ENCODE results near the gene USP49. TPM values are rescaled to one million over a fixed set of nuclear protein-coding genes. Genes with fewer than 3 reads are reported as not detected.

Gene USP49
- total and polyA plus RNA-seq, 2 of the 13 experiments (the other 11 are each of a cell fraction or from before 2014, with no cell fraction given): 2.9 to 4.3 TPM

GRCh38 chr6:41917528-41917927 is 22.4 kb upstream of the USP49 start:
- intact Hi-C loops (cut with micrococcal nuclease; ENCODE audit: unreplicated experiment) (no loop called here), in situ Hi-C loops (cut with HindIII; ENCODE audit: extremely low pct_ligation_motif_present, low pct_unique_long_range_greater_than_20kb) (no loop called here)
- peak; percentile 92 for TF ChIP-seq NFE2L2 (IDR thresholded peaks at IDR 0.05; ENCODE audit: low read length)
- peak; percentile 84 for TF ChIP-seq MAFF (IDR thresholded peaks at IDR 0.05; ENCODE audit: low read depth, low read length)
- peak; percentile 89 to 90 for TF ChIP-seq MAFK (conservative IDR thresholded peaks at IDR 0.05 in 1 of 2, IDR thresholded peaks at IDR 0.05 in 1 of 2; ENCODE audit: low read length in 2 of 2)
- no peak for TF ChIP-seq SP2 (CRISPR knock-in tag; IDR thresholded peaks at IDR 0.05)
- H3K27me3 ChIP-seq (ENCODE audit: control insufficient read depth in 1 of 2, insufficient read depth in 2 of 2, low read length in 2 of 2): no peaks in the 10 kb centered on the region; a peak in 1 of 5 replicates
- no peak overlapping the region for H3K27ac ChIP-seq (ENCODE audit: extremely low read length, insufficient read depth, low read length)
- H3K79me2 ChIP-seq (ENCODE audit: insufficient read depth, low read length): peaks cover 43% of the 10 kb centered on the region
- H3K36me3 ChIP-seq (replicated peaks in 1 of 2; ENCODE audit: control insufficient read depth in 1 of 2, insufficient read depth in 2 of 2, low read length in 2 of 2): peaks cover 13 to 34% of the 10 kb centered on the region in 2 experiments
- CTCF ChIA-PET (ENCODE audit: low intra/inter-chr PET ratio, low total read pairs): no interaction called here
- POLR2A ChIA-PET: no interaction called here
- no peak overlapping the region for H3K4me2 ChIP-seq (ENCODE audit: low read depth, low read length)
- DNase-seq (ENCODE audit: low spot score) (no peak), FAIRE-seq (no peak), ATAC-seq (no peak)
- no peak overlapping the region for H3K4me3 ChIP-seq (replicated peaks in 1 of 3; ENCODE audit: insufficient read depth in 1 of 3, low read depth in 2 of 3, low read length in 3 of 3)
- H3K4me1 ChIP-seq (ENCODE audit: insufficient read depth, low read length): peaks cover 15% of the 10 kb centered on the region
- H3K9me3 ChIP-seq (ENCODE audit: low read length): no peaks in the 10 kb centered on the region
- no TSS peak for BruUV-seq (replicated peaks)
- H3K9ac ChIP-seq (ENCODE audit: insufficient read depth, low read depth, low read length): no peak overlapping the region
- 0 out of 2 replicates have a peak, but pooled peaks cover 4% of the 10 kb centered on the region for H4K20me1 ChIP-seq (ENCODE audit: insufficient read depth, low read length)
- no peak overlapping the region for H2AFZ ChIP-seq (ENCODE audit: low read length)
- WGBS (ENCODE audit: low lambda C conversion rate): 92% methylated on average over 4 of the region's 4 CpGs

GRCh38 chr6:41914869-41915530 is 19.8 kb upstream of the USP49 start:
- intact Hi-C loops (cut with micrococcal nuclease; ENCODE audit: unreplicated experiment) (no loop called here), in situ Hi-C loops (cut with HindIII; ENCODE audit: extremely low pct_ligation_motif_present, low pct_unique_long_range_greater_than_20kb) (no loop called here)
- DNase-seq (ENCODE audit: low spot score) (no peak), FAIRE-seq (no peak), ATAC-seq (no peak)
- H3K27me3 ChIP-seq (ENCODE audit: control insufficient read depth in 1 of 2, insufficient read depth in 2 of 2, low read length in 2 of 2): no peaks in the 10 kb centered on the region; a peak in 1 of 5 replicates
- H2AFZ ChIP-seq (ENCODE audit: low read length): no peak overlapping the region
- no peaks in the 10 kb centered on the region for H4K20me1 ChIP-seq (ENCODE audit: insufficient read depth, low read length)
- H3K79me2 ChIP-seq (ENCODE audit: insufficient read depth, low read length): peaks cover 24% of the 10 kb centered on the region
- peaks cover 11% of the 10 kb centered on the region for H3K4me1 ChIP-seq (ENCODE audit: insufficient read depth, low read length)
- no peak overlapping the region for H3K4me3 ChIP-seq (replicated peaks in 1 of 3; ENCODE audit: insufficient read depth in 1 of 3, low read depth in 2 of 3, low read length in 3 of 3)
- H3K9me3 ChIP-seq (ENCODE audit: low read length): no peaks in the 10 kb centered on the region
- WGBS (ENCODE audit: low lambda C conversion rate): 98% methylated on average over 4 of the region's 4 CpGs
- BruUV-seq (replicated peaks): no TSS peak
- no peak overlapping the region for H3K4me2 ChIP-seq (ENCODE audit: low read depth, low read length)
- ChIA-PET CTCF (ENCODE audit: low intra/inter-chr PET ratio, low total read pairs) (no interaction called here), POLR2A (interaction anchor here (1.0 kb wide), 1 partner anchor 10 kb away, joined by 4 read pairs; no protein-coding TSS in a partner anchor)
- no peak overlapping the region for H3K9ac ChIP-seq (ENCODE audit: insufficient read depth, low read depth, low read length)
- H3K36me3 ChIP-seq (replicated peaks in 1 of 2; ENCODE audit: control insufficient read depth in 1 of 2, insufficient read depth in 2 of 2, low read length in 2 of 2): peaks cover 17 to 48% of the 10 kb centered on the region in 2 experiments
- H3K27ac ChIP-seq (ENCODE audit: extremely low read length, insufficient read depth, low read length): no peak overlapping the region
- TF ChIP-seq MXI1 (IDR thresholded peaks at IDR 0.05; ENCODE audit: borderline replicate concordance, low read depth, low read length): no peak
- TF ChIP-seq ZNF674 (CRISPR knock-in tag; IDR thresholded peaks at IDR 0.05; ENCODE audit: low read depth): no peak
- no peak for TF ChIP-seq MZF1 (CRISPR knock-in tag; IDR thresholded peaks at IDR 0.05; ENCODE audit: borderline replicate concordance)
- no peak for TF ChIP-seq RELA (CRISPR knock-in tag; IDR thresholded peaks at IDR 0.05)
- TF ChIP-seq RARA (CRISPR knock-in tag; IDR thresholded peaks at IDR 0.05): no peak
- no peak for TF ChIP-seq ZNF776 (CRISPR knock-in tag; IDR thresholded peaks at IDR 0.05)
- TF ChIP-seq, protein P1, sequence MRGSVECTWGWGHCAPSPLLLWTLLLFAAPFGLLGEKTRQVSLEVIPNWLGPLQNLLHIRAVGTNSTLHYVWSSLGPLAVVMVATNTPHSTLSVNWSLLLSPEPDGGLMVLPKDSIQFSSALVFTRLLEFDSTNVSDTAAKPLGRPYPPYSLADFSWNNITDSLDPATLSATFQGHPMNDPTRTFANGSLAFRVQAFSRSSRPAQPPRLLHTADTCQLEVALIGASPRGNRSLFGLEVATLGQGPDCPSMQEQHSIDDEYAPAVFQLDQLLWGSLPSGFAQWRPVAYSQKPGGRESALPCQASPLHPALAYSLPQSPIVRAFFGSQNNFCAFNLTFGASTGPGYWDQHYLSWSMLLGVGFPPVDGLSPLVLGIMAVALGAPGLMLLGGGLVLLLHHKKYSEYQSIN (CRISPR knock-in tag; IDR thresholded peaks at IDR 0.05; ENCODE audit: borderline replicate concordance): no peak
- no peak for TF ChIP-seq ZNF614 (CRISPR knock-in tag; IDR thresholded peaks at IDR 0.05; ENCODE audit: borderline replicate concordance)
- TF ChIP-seq, protein P2, sequence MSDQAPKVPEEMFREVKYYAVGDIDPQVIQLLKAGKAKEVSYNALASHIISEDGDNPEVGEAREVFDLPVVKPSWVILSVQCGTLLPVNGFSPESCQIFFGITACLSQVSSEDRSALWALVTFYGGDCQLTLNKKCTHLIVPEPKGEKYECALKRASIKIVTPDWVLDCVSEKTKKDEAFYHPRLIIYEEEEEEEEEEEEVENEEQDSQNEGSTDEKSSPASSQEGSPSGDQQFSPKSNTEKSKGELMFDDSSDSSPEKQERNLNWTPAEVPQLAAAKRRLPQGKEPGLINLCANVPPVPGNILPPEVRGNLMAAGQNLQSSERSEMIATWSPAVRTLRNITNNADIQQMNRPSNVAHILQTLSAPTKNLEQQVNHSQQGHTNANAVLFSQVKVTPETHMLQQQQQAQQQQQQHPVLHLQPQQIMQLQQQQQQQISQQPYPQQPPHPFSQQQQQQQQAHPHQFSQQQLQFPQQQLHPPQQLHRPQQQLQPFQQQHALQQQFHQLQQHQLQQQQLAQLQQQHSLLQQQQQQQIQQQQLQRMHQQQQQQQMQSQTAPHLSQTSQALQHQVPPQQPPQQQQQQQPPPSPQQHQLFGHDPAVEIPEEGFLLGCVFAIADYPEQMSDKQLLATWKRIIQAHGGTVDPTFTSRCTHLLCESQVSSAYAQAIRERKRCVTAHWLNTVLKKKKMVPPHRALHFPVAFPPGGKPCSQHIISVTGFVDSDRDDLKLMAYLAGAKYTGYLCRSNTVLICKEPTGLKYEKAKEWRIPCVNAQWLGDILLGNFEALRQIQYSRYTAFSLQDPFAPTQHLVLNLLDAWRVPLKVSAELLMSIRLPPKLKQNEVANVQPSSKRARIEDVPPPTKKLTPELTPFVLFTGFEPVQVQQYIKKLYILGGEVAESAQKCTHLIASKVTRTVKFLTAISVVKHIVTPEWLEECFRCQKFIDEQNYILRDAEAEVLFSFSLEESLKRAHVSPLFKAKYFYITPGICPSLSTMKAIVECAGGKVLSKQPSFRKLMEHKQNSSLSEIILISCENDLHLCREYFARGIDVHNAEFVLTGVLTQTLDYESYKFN (CRISPR knock-in tag; conservative IDR thresholded peaks at IDR 0.05): no peak
